ENCODE measurements around the gene NINJ2.

DNA sequence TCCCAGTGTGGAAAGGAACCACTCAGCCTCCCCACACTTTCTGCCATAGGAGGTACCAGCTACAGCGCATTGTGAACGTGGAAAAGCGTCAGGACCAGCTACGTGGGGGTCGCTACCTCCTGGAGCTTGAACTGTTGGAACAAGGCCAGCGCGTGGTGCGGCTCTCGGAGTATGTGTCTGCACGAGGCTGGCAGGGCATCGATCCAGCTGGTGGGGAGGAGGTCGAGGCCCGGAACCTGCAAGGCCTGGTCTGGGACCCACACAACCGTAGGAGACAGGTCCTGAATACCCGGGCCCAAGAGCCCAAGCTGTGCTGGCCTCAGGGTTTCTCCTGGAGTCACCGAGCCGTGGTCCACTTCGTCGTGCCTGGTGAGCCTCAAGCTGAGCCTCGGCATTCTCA is 106.7 kb downstream of the NINJ2 start:
- TF ChIP-seq SUZ12 (IDR thresholded peaks at IDR 0.05; ENCODE audit: extremely low read depth, insufficient read depth, insufficient read length) (no peak), YY1 (IDR thresholded peaks at IDR 0.05; ENCODE audit: insufficient read depth, insufficient read length) (no peak)
